NB4 (cell line): ENCODE data around the gene DHRS12.

Experiments
- MYC ChIP-seq: IDR thresholded peaks from 2 replicates; pipeline ENCODE4 v1.6.1; 2011; ENCODE audit warnings: low read depth, low read length
- POLR2A ChIP-seq: IDR thresholded peaks from 2 replicates; pipeline ENCODE4 v1.6.1; 2011; ENCODE audit warnings: mild to moderate bottlenecking; ENCODE audit not compliant: insufficient read length; ENCODE audit errors: extremely low read depth
- TF ChIP-seq, protein P1 (sequence below): IDR thresholded peaks from one replicate; pipeline ENCODE4 v1.5.1; 2012; ENCODE audit warnings: low read depth, low read length

DNA sequence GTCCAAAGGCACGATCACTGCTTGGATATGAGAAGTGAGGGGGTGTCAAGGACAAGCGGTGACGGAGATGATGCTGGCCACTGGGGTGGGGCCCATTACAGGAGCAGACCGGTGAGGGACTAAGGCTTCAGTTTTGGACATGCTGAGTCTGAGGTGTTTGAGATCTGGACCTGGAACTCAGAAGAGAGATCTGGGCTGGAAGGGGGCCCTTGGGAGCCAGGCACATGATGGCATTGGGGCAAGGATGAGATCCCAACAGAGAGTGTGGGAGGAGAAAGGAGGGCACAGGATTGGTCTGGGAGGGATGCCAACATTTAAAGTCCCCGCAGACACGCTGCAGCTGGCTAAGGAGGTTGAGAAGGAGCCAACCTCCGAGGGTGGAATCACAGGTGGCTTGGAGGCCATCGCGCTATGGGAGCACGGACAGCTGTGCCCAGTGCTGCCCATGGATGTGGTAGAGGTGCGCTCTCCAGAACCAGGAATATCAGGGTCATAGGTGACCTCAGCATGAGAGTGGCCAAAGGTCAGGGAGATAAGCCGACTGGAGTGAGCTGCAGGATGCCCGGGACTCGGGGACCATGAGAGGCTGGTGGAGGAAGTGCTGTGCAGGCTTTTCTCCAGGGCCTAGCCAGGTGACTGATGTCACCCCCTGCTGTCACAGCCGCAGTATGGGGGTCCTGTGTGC, 21.8 kb downstream of the DHRS12 start:
- TF ChIP-seq, protein P1, sequence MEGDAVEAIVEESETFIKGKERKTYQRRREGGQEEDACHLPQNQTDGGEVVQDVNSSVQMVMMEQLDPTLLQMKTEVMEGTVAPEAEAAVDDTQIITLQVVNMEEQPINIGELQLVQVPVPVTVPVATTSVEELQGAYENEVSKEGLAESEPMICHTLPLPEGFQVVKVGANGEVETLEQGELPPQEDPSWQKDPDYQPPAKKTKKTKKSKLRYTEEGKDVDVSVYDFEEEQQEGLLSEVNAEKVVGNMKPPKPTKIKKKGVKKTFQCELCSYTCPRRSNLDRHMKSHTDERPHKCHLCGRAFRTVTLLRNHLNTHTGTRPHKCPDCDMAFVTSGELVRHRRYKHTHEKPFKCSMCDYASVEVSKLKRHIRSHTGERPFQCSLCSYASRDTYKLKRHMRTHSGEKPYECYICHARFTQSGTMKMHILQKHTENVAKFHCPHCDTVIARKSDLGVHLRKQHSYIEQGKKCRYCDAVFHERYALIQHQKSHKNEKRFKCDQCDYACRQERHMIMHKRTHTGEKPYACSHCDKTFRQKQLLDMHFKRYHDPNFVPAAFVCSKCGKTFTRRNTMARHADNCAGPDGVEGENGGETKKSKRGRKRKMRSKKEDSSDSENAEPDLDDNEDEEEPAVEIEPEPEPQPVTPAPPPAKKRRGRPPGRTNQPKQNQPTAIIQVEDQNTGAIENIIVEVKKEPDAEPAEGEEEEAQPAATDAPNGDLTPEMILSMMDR: no peak
- no peak for TF ChIP-seq POLR2A
- no peak for TF ChIP-seq MYC
